ENCODE data around the gene RBM7. TPM values are rescaled to one million over a fixed set of nuclear protein-coding genes. Genes with fewer than 3 reads are reported as not detected.

The RBM7 gene
- total RNA-seq, 1 experiment from 2014 or later: 18.1 TPM

GRCh38 chr11:114395736-114396135 lies 4.7 kb upstream of the RBM7 start:
- no peak for DNase-seq (ENCODE audit: extremely low read depth, low read depth)

GRCh38 chr11:114396916-114397315 lies 3.5 kb upstream of the RBM7 start:
- no peak for DNase-seq (ENCODE audit: extremely low read depth, low read depth)

DNA sequence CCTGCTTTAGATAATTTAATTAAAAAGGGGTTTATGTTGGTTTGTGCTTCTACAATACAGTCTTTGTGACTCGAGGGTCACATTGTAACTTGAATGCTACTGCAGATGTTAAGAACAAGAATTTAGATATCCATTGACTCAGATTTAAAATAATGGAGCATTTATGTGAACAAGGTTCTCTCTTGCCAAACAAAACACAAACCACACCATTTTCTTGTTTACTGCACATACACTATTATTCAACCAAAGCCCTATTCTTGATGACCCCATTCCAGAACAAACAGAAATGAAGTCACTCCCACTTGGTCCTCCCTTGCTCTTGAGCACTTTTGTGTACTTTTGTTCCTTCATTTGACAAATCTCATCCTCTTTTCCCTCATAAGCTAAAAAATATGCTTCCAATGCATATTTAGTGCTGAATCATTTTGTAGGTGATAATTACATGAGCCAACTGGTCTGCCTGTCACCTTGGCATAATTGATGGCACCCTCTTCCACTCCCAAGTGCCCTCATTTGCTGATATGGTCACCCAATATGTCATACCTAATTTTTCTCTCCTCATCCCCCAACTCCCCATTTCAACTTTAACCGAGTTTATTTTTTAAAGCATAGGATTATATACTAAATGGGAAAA lies 3.0 kb upstream of the RBM7 start:
- DNase-seq (ENCODE audit: extremely low read depth, low read depth): no peak

DNA sequence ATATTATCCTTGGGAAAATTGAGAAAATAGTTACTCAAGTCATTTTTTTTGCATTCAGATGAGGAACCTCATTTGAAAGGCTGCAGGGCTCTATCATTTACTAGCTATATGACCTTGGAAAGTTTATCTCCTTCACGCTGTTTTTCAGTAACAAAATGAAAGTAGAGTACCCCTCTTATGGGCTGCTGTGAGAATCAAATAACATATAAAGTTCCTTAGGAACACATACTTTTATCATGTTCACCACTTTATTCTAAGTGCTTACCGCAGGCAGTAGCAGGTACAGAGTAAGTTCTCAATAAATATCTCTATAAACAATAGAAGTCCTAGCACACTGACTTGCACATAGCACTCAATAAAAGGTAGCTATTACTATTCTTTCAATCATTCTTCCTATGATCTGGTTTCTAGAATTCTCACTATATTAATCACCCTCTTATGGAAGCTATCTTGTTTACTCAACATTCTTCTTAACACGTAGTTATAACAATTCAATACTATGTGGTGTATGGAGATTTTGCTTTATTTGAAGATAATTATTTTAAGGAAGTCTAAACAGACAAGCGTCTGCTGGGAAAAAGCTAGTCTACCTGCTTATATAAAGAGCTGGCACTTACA lies 2.1 kb upstream of the RBM7 start:
- DNase-seq (ENCODE audit: extremely low read depth, low read depth): no peak

DNA sequence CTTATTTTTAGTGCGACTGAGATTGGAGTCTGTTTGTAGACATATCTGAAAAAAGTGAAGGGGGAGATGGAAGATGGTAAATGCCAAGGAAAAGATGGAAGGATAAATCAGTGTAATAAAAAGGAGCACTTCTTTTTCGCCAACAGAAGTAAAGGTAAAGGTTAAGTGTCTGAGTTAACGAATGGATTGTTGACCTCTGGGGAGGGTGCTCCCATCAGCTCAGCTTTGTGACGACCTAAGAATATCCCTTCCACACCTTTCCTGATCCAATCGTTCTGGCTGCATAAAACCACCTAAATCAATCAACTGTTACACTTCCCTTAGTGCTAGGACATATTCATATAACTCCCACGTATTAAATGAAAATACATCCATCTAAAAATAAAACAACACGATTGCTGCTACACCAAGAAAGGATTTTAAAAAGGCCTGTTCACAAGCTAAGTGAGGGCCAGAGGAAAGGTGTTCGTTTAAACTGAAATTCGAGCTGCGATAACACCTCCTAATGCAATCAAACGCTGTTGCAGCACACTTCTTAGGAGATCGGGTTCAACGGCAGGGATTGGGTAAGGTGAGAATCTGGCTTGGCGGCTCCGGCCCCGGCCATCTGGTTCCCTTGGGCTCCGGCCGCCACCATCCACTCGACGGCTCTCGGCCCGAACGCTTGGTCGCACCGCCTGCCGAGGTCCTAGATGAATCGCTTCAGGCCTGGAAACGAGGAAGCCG lies 813 bp upstream of the RBM7 start:
- no peak for DNase-seq (ENCODE audit: extremely low read depth, low read depth)

GRCh38 chr11:114400915-114401223 lies 403 bp downstream of the RBM7 start:
- no peak for DNase-seq (ENCODE audit: extremely low read depth, low read depth)

DNA sequence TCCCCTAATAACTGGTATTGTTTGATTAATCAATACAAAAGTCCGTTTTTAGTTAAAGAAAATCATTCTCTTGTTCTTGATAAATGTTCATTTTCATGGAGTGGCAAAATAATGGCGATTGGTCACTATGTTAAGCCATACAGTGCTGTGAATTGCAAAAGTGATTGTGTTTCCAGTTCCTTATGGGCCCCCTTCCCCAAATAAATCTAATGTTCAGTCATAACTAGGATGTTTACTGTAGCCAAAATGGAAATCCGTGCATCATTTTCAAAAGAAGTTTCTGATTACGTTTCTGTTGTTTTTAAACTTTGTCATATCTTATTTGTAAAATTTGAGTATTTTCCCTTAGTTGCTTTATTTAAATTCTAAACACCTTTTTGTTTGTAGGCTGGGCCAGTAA lies 845 bp downstream of the RBM7 start:
- DNase-seq (ENCODE audit: extremely low read depth, low read depth): no peak

GRCh38 chr11:114412946-114413345 lies 12.5 kb downstream of the RBM7 start:
- no peak for DNase-seq (ENCODE audit: extremely low read depth, low read depth)

DNA sequence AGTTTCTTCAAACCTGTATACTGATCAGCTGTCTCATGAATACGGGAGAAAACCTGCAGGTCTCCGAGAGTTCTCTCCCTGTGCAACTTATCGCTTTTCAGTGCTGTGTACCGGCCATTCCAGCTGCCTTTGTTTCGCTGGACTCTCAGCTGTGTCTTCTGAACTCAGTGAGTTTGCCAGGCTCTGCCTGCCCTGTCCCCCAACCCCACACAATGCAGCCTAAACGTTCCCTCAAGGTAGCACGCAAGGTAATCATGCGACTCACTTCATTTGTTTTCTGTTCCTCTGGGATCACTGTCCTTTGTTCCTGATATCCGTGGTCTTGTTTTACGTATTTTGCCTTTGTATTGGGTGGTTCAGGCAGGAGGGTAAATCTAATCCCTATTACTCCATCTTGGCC lies 13.5 kb downstream of the RBM7 start:
- no peak for DNase-seq (ENCODE audit: extremely low read depth, low read depth)

DNA sequence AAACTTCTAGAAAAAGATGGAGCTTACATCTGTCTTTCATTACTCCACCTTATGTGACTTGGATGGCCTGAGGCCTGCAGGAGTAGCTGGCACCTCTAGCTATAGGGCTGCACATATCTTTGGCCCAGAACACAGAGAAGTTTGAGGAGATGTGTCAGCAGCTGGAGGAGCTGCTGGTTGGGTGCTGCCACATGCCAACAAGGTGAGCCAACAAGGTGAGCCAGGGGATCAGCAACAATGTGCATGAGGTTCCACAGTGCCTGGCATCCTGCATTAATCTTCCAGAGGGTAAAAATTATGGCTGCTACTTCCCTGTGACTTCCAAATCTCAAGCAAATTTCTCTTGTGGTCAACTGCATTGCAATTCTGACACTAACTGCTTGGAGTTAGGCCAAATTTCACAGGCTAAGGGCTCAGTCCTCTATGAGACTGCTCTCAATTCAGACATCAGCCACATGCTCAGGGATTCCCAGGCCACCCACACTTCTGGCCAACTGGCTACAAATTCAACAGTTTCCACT lies 16.0 kb downstream of the RBM7 start:
- no peak for DNase-seq (ENCODE audit: extremely low read depth, low read depth)

GRCh38 chr11:114426280-114426679 lies 25.8 kb downstream of the RBM7 start:
- DNase-seq (ENCODE audit: extremely low read depth, low read depth): no peak

DNA sequence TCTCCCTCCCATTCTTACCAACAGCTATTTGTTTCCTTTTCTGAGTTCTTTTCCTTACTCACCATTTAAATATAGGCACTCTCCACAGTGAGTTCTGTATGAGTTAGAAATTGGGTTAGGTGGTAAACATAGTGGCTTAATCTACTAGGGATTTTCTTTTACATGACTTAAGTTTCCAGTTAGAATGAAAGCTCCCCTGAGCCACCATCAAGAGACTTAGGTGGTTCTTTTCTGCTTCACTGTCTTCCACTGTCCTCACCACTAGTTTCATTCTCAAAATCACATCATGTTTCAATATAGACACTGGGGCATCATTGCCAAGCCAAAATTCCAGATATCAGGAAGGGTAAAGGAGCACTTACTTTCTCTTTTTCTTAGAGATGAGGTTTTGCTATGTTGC lies 29.8 kb downstream of the RBM7 start:
- no peak for DNase-seq (ENCODE audit: extremely low read depth, low read depth)

- DNase-seq (ENCODE audit: extremely low read depth, low read depth): no peak
Measured at GRCh38 chr11:114432893-114433292, 32.4 kb downstream of the RBM7 start.

- DNase-seq (ENCODE audit: extremely low read depth, low read depth): no peak
Measured at GRCh38 chr11:114433376-114433775, 32.9 kb downstream of the RBM7 start.

GRCh38 chr11:114438303-114438702 lies 37.8 kb downstream of the RBM7 start:
- DNase-seq (ENCODE audit: extremely low read depth, low read depth): no peak

GRCh38 chr11:114439229-114440120 lies 39.0 kb downstream of the RBM7 start, which contains the start of gene REXO2:
Gene REXO2, plus strand, starts transcription at chr11:114439467. Its CDS starts 62 bp downstream, at chr11:114439529.
- peak; percentile 88 for DNase-seq (ENCODE audit: extremely low read depth, low read depth)

DNA sequence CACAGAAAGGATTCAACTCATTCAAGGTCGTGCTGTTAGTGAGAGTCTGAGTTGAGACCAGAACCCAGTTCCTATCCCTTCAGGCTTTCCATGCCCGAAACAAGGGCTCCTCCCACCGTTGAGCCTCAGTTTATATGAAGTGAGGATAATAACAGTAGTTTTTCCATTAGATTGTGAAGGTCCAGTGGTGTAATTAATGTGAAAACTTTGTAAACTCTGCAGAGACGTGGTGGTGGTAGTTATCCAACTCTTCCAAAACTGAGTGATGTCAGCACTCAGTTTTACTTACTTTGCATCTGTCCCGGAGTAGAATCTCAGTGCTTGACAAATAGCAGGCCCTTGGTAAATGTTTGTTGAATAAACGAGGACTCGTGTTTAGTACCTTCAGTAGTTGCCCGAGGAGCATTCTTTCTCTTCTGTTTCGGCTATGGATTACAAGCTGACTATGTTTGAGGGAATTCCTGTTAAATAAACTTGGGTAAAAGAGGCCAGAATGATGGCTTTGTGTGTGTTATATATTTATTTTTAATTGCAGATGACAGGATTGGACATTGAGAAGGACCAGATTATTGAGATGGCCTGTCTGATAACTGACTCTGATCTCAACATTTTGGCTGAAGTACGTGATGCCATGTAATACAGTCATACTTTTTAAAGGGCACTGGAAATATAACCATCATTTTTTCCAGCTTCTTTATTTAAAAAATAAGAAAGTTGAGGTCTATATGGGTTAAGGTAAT lies 39.8 kb downstream of the RBM7 start:
- DNase-seq (ENCODE audit: extremely low read depth, low read depth): no peak

GRCh38 chr11:114440971-114441763 lies 40.7 kb downstream of the RBM7 start:
- no peak for DNase-seq (ENCODE audit: extremely low read depth, low read depth)

DNA sequence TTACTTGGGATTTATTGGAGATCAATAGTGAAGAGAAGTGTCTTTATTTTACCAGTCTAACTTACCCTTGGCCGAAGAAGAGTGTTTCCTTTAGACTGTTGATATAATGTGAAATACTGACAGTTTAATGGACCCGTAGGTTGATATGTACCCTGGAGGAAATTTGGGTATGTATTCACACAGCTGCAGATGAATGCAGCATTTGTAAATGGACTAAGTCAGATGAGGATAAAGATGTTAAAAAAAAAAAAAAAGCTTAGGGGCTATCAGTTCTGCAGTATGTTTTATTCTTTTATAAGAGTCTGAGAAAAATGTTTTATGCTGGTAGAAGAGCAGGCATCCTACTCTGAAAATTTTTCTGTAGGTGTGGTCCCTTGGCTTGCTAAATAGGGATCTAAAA lies 41.5 kb downstream of the RBM7 start:
- no peak for DNase-seq (ENCODE audit: extremely low read depth, low read depth)

Data from NCI-H460 (cell line).